A673 (cell line): ENCODE measurements around the gene NR6A1. TPM values are rescaled to one million over a fixed set of nuclear protein-coding genes. Genes with fewer than 3 reads are reported as not detected.
A peak's percentile ranks its signal among the peaks of the same experiment; 100 is the strongest.

Source experiments
- BruUV-seq: library from RNA; stranded (reverse); fragments of 400-500 nt; replicated peaks from 2 replicates; lab custom pipeline; 2021; lab: Mats Ljungman, UMichigan
- CTCF ChIA-PET: fragments of 300-600 bp; sonication (Branson Sonifier 250); formaldehyde crosslinking; loops from one replicate; lab custom pipeline; 2022; ENCODE audit warnings: antibody characterized with exemption; lab: Charles Lee
- POLR2A ChIA-PET: fragments of 300-600 bp; sonication (Branson Sonifier 250); formaldehyde crosslinking; loops from one replicate; lab custom pipeline; 2022; ENCODE audit warnings: antibody characterized with exemption; ENCODE audit not compliant: low non-redundant PET; lab: Charles Lee
- DNase-seq: peaks from one replicate; pipeline ENCODE4 v3.0.0-alpha.2; 2015; ENCODE audit warnings: low spot score
- H3K27ac ChIP-seq: fragments of 200-600 bp; sonication (generic); 2 replicates; pipeline ENCODE4 v1.5.1; 2016; ENCODE audit warnings: mixed run types, low read depth, mild to moderate bottlenecking, mixed read lengths, antibody characterized with exemption, low read length; ENCODE audit not compliant: poor library complexity, severe bottlenecking
- H3K27me3 ChIP-seq: fragments of 200-600 bp; sonication (generic); replicated peaks from 2 replicates; pipeline ENCODE4 v1.6.1; 2017; ENCODE audit warnings: mixed run types, low read depth, mild to moderate bottlenecking, mixed read lengths, antibody characterized with exemption, low read length; ENCODE audit not compliant: insufficient read depth, poor library complexity
- H3K36me3 ChIP-seq: fragments of 200-600 bp; sonication (generic); 2 replicates; pipeline ENCODE4 v1.6.1; 2016; ENCODE audit warnings: mixed run types, mild to moderate bottlenecking, mixed read lengths, antibody characterized with exemption, low read length; ENCODE audit not compliant: insufficient read depth, poor library complexity, severe bottlenecking
- H3K4me1 ChIP-seq: fragments of 200-600 bp; sonication (generic); 2 replicates; pipeline ENCODE4 v1.6.1; 2017; ENCODE audit warnings: mixed run types, mild to moderate bottlenecking, mixed read lengths, antibody characterized with exemption, low read length; ENCODE audit not compliant: insufficient read depth, poor library complexity, severe bottlenecking
- H3K4me3 ChIP-seq: fragments of 200-600 bp; sonication (generic); 2 replicates; pipeline ENCODE4 v1.5.1; 2016; ENCODE audit warnings: low read depth, mixed run types, mild to moderate bottlenecking, mixed read lengths, low read length; ENCODE audit not compliant: poor library complexity, severe bottlenecking
- H3K9me3 ChIP-seq: fragments of 200-600 bp; sonication (generic); 2 replicates; pipeline ENCODE4 v1.6.1; 2016; ENCODE audit warnings: mixed run types, low read depth, mild to moderate bottlenecking, mixed read lengths, antibody characterized with exemption, low read length; ENCODE audit not compliant: poor library complexity, severe bottlenecking
- EZH2 ChIP-seq: fragments of 200-600 bp; sonication (generic); IDR thresholded peaks from 2 replicates; pipeline ENCODE4 v1.6.1; 2017; ENCODE audit warnings: borderline replicate concordance, low read depth, mild to moderate bottlenecking, mixed read lengths, antibody characterized with exemption, low read length; ENCODE audit not compliant: poor library complexity, severe bottlenecking
- intact Hi-C: fragments of 100-400 bp; cut with micrococcal nuclease; formaldehyde crosslinking; loops from one replicate; pipeline ENCODE4 v1.10.0; 2022; ENCODE audit not compliant: unreplicated experiment
- total RNA-seq: library from RNA; stranded (reverse); gene quantifications from 2 replicates; pipeline ENCODE4 v1.2.3, GENCODE V29; 2021
- TF ChIP-seq, protein P1 (sequence below): fragments of 300-800, 200-600 bp; sonication (generic); conservative IDR thresholded peaks from 2 replicates; pipeline ENCODE4 v1.5.1; 2017; ENCODE audit warnings: low read depth, mild to moderate bottlenecking, antibody characterized with exemption, low read length, moderate library complexity, mixed read lengths

The NR6A1 gene
- total RNA-seq, 1 experiment from 2014 or later: 5.3 TPM

DNA sequence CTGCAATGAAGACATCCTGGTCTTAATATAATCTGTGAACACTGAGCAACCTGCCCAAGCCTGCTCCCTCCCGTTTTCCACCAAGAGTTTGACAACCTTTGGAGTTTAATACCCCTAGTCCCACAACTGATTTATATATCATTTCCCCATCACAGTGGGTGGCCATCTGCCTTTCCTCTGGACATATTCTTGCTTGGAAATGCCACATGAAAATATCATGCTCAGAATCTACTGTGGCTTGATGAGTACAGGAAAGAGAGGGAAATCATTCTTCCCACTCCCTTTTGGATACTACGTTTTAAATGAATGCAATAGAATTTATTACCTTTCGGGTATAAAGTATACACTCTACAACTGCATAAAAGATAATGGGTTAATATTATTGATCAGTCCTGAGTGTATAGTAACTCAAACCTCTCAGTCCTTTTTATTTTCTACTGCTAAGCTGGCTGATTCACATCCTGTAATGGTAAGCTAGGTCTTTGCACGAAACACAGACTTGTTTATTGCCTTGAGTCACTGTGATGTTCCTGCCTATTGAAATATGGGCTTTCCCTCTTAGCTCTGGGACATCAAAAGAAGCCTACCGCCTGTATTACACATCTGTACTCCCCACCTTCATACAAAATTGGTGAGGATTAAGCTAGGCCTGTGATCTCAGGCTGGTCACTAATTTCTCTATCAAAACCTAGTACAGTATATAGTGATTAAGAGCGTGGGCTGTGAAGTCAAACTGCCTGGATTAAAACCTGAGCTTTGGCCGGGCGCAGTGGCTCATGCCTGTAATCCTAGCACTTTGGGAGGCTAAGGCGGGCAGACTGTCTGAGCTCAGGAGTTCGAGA is 196.4 kb downstream of the NR6A1 start:
- BruUV-seq: no TSS peak
- Histone ChIP-seq H3K4me3 (no peak overlapping the region), H3K9me3 (no peaks in the 10 kb centered on the region), H3K4me1 (peaks cover 6% of the 10 kb centered on the region), H3K27ac (no peak overlapping the region), H3K36me3 (no peaks in the 10 kb centered on the region), H3K27me3 (no peaks in the 10 kb centered on the region)
- DNase-seq: peak; percentile 39
- ChIA-PET POLR2A (interaction anchor here (0.7 kb wide), 1 partner anchor 83 kb away, joined by 3 read pairs; no protein-coding TSS in a partner anchor), CTCF (interaction anchor here (1.5 kb wide), 1 partner anchor 42 kb away, joined by 4 read pairs; no protein-coding TSS in a partner anchor)
- intact Hi-C loops: no loop called here
- no peak for TF ChIP-seq EZH2
- TF ChIP-seq, protein P1, sequence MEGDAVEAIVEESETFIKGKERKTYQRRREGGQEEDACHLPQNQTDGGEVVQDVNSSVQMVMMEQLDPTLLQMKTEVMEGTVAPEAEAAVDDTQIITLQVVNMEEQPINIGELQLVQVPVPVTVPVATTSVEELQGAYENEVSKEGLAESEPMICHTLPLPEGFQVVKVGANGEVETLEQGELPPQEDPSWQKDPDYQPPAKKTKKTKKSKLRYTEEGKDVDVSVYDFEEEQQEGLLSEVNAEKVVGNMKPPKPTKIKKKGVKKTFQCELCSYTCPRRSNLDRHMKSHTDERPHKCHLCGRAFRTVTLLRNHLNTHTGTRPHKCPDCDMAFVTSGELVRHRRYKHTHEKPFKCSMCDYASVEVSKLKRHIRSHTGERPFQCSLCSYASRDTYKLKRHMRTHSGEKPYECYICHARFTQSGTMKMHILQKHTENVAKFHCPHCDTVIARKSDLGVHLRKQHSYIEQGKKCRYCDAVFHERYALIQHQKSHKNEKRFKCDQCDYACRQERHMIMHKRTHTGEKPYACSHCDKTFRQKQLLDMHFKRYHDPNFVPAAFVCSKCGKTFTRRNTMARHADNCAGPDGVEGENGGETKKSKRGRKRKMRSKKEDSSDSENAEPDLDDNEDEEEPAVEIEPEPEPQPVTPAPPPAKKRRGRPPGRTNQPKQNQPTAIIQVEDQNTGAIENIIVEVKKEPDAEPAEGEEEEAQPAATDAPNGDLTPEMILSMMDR: no peak

DNA sequence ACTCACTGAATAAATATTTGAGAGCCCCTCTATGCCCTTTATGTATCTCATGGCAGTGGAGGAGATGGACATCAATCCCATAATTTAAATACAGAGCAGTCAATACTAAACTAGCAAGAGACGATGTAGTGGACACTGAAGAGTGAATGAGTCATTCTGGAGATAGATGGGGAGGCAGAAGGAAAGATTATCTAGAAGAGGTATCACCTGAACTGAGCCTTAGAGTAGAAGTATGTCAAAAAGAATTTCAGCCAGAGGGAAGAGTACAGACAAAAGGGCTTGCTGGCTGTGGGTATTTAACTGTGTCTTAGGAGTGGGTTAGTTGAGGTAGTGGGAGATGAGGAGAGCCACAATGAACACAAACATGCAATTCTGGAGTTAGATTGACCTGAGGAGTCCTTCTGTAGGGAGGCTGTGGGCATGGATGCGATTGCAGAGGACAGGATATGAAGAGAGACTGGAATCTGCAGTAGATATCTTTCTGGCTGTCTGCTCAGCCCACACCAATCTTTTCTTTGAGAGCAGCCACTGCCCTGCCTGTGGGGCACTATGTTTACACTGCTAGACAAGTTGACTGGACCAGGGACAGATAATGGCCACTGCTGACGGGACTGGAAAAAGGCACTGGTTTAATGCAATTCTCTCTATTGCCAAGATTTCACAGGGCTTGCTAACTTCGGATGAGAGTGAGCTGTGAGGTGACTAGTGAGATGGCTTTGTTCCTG is 200.0 kb downstream of the NR6A1 start:
- TF ChIP-seq, protein P1: no peak
- TF ChIP-seq EZH2: no peak
- intact Hi-C loops: no loop called here
- ChIA-PET CTCF (no interaction called here), POLR2A (no interaction called here)
- Histone ChIP-seq H3K36me3 (no peaks in the 10 kb centered on the region), H3K27me3 (no peaks in the 10 kb centered on the region), H3K4me3 (no peak overlapping the region), H3K4me1 (peaks cover 10% of the 10 kb centered on the region), H3K27ac (no peak overlapping the region), H3K9me3 (no peaks in the 10 kb centered on the region)
- no TSS peak for BruUV-seq
- no peak for DNase-seq

- CTCF ChIA-PET: no interaction called here
Observed at GRCh38 chr9:124569942-124570341, 201.2 kb downstream of the NR6A1 start.

More at GRCh38 chr9:124569942-124570341, 201.2 kb downstream of the NR6A1 start:
- H3K27ac ChIP-seq: no peak overlapping the region
- DNase-seq: no peak
- intact Hi-C loops: no loop called here
- H3K4me3 ChIP-seq: no peak overlapping the region
- no peaks in the 10 kb centered on the region for H3K9me3 ChIP-seq
- H3K4me1 ChIP-seq: peaks cover 10% of the 10 kb centered on the region
- H3K36me3 ChIP-seq: no peaks in the 10 kb centered on the region
- TF ChIP-seq EZH2: no peak
- TF ChIP-seq, protein P1: no peak
- POLR2A ChIA-PET: no interaction called here
- H3K27me3 ChIP-seq: no peaks in the 10 kb centered on the region
- no TSS peak for BruUV-seq
